Fibroblast of villous mesenchyme (primary cell): ENCODE data around the gene LHFPL3. TPM values are rescaled to one million over a fixed set of nuclear protein-coding genes. Genes with fewer than 3 reads are reported as not detected.

Experiments used
- DNase-seq: peaks from one replicate; pipeline ENCODE4 v3.0.0-alpha.2; 2010; ENCODE audit warnings: low read depth
- H3K4me3 ChIP-seq: 2 replicates; pipeline ENCODE4 v1.5.1; 2011; ENCODE audit warnings: low read depth, mild to moderate bottlenecking, low read length
- total RNA-seq: library from RNA; depleted of rRNA; stranded (reverse); fragments of >200 nt; gene quantifications from 2 replicates; pipeline ENCODE4 v1.2.3, GENCODE V29; 2012
- TF ChIP-seq, protein P1 (sequence below): IDR thresholded peaks from 2 replicates; pipeline ENCODE4 v1.5.1; 2012; ENCODE audit warnings: low read depth, mild to moderate bottlenecking, low read length; ENCODE audit not compliant: insufficient read depth

LHFPL3 gene
- total RNA-seq, 1 donor, result not detected

- no peak for DNase-seq
- H3K4me3 ChIP-seq, result no peak overlapping the region
- TF ChIP-seq, protein P1, sequence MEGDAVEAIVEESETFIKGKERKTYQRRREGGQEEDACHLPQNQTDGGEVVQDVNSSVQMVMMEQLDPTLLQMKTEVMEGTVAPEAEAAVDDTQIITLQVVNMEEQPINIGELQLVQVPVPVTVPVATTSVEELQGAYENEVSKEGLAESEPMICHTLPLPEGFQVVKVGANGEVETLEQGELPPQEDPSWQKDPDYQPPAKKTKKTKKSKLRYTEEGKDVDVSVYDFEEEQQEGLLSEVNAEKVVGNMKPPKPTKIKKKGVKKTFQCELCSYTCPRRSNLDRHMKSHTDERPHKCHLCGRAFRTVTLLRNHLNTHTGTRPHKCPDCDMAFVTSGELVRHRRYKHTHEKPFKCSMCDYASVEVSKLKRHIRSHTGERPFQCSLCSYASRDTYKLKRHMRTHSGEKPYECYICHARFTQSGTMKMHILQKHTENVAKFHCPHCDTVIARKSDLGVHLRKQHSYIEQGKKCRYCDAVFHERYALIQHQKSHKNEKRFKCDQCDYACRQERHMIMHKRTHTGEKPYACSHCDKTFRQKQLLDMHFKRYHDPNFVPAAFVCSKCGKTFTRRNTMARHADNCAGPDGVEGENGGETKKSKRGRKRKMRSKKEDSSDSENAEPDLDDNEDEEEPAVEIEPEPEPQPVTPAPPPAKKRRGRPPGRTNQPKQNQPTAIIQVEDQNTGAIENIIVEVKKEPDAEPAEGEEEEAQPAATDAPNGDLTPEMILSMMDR, result no peak
Measured at GRCh38 chr7:104814126-104814525, 485.7 kb downstream of the LHFPL3 start.

- DNase-seq, result no peak
- TF ChIP-seq, protein P1, result no peak
Measured at GRCh38 chr7:104814671-104815400, 486.4 kb downstream of the LHFPL3 start.

GRCh38 chr7:104816537-104816936 is 488.1 kb downstream of the LHFPL3 start:
- no peak overlapping the region for H3K4me3 ChIP-seq
- DNase-seq, result no peak
- TF ChIP-seq, protein P1, result no peak

More at GRCh38 chr7:104814671-104815400, 486.4 kb downstream of the LHFPL3 start:
- H3K4me3 ChIP-seq, result no peak overlapping the region

DNA sequence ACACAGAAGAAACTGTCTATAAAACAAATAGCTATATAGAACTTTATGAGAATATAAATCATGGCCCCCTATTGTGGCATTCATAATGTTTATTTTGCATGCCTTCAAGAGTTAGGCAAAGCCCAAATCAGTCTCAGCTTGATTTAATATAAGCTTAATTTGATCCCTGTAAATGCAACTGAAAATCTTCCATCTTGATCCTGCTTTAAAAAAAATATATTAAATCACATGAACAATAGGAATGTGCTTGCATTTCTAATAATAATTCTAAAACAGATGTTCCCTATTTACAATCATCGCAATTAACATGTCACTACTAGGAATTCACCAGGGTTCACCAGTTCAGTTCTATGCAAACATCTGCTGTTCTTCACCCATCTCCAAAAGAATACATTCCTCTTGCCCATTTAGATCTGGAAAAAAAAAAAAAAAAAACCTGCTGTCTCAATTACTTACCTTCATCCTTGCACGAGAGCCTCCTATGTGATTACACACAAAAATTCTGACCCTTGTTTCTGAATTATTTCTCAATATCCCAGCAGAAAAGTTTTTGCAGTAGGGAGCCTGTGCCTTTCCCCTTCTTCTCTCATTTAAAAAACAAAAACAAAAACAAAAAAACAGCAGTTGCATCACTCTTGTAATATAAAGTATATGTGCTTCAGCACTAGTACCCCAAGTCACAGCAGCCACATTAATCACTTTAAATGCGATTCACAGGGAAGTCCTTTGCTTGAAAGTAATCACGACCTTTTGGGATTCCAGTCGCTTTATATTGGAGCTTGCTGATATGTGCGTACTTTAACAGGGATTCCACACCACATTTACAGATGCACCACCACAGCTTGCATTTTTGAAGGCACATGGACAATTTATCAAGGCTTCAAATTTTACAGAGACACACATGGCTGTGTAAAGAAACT is 490.8 kb downstream of the LHFPL3 start:
- no peak overlapping the region for H3K4me3 ChIP-seq
- TF ChIP-seq, protein P1, result no peak
- peak; percentile 2 for DNase-seq

DNA sequence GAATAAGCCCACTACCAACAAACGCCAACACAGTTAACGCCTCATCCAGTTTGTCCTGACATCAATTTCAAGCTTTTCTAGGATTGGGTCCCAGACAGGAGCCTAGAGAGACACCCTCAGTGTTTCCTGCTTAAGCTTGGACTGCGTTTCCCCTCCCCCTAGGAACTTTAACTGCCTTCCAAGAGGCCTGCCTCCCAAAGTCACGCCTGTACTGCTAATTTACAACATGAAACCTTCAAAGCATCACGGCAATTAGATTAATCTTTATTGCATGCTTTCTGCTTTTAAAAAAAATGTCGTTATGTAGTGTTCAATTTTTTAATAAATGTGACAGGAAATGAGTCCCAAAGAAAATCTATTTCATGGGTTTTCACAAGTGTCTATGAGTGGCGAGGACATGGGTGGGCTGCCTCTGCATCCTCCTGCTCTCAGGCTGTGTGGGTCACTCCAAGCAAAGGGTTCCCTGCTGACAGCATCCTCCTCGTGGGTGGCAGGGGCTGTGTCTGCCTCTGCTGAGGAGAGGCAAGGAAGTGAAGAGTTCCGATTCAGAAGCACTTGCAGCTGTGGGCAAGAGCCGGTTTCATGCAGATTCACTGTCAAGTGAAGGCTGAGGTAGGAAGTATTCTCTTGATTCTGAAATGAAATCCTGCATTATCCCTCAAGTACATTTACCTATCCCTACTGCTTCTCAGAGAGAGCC is 492.6 kb downstream of the LHFPL3 start:
- DNase-seq, result no peak
- TF ChIP-seq, protein P1, result no peak

GRCh38 chr7:104823177-104823576 is 494.8 kb downstream of the LHFPL3 start:
- DNase-seq, result no peak
- TF ChIP-seq, protein P1, result no peak
- no peak overlapping the region for H3K4me3 ChIP-seq

More for the DNA sequence above, 492.6 kb downstream of the LHFPL3 start:
- no peak overlapping the region for H3K4me3 ChIP-seq
